Choroid plexus epithelial cell (primary cell): ENCODE results near the gene CLCN5.
A peak's percentile ranks its signal among the peaks of the same experiment; 100 is the strongest.

ENCODE experiments used
- DNase-seq: peaks from one replicate; pipeline ENCODE4 v3.0.0-alpha.2; 2010; ENCODE audit warnings: low read depth
- H3K4me3 ChIP-seq: 2 replicates; pipeline ENCODE4 v1.5.1; 2011; ENCODE audit warnings: low read depth, mild to moderate bottlenecking, control low read depth, low read length, moderate library complexity
- CTCF ChIP-seq: conservative IDR thresholded peaks from 2 replicates; pipeline ENCODE4 v1.5.1; 2011; ENCODE audit warnings: low read depth, mild to moderate bottlenecking, control low read depth, inconsistent platforms, low read length, moderate library complexity

CLCN5 gene

DNA sequence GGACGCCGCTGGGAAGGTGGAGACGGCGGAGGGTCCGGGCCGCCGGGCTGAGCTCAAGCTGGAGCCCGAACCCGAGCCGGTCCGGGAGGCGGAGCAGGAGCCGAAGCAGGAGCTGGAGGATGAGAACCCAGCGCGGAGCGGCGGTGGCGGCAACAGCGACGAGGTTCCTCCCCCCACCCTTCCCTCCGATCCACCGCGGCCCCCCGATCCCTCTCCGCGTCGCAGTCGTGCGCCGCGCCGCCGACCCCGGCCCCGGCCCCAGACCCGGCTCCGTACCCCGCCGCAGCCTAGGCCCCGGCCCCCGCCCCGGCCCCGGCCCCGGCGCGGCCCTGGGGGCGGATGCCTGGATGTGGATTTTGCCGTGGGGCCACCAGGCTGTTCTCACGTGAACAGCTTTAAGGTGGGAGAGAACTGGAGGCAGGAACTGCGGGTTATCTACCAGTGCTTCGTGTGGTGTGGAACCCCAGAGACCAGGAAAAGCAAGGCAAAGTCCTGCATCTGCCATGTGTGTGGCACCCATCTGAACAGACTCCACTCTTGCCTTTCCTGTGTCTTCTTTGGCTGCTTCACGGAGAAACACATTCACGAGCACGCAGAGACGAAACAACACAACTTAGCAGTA, 42.6 kb upstream of the CLCN5 start:
- DNase-seq = peak; percentile 7
- peak overlapping the region; percentile 65 for H3K4me3 ChIP-seq
- TF ChIP-seq CTCF = no peak

GRCh38 chrX:49880668-49881067, 41.7 kb upstream of the CLCN5 start:
- DNase-seq = no peak
- no peak overlapping the region for H3K4me3 ChIP-seq
- no peak for TF ChIP-seq CTCF

- peak; percentile 87 for TF ChIP-seq CTCF
- H3K4me3 ChIP-seq = no peak overlapping the region
- DNase-seq = peak; percentile 60
These were observed 38.0 kb upstream of the CLCN5 start for GRCh38 chrX:49884290-49884862.

DNA sequence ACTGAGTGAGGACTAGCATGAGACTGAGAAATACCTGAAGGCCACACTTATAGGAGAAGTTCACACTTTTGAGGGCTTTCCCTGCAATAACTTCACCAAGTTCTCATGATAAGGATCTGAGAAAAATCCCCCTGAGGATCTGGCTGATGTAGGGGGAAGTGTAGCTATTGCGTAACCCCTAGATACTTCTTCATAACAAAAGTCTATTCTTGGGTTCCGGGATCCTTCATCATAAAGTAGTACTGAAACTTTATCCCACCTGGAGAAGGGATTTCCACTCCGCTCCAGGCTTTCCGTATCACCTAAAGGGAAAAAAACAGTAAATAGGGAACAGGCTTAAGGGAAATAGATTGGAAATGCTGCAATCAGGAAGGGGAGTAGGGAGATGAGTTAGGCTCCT, 29.9 kb upstream of the CLCN5 start:
- no peak for DNase-seq
- no peak overlapping the region for H3K4me3 ChIP-seq
- no peak for TF ChIP-seq CTCF

- no peak overlapping the region for H3K4me3 ChIP-seq
These were observed 25.4 kb upstream of the CLCN5 start for GRCh38 chrX:49896951-49897350.

DNA sequence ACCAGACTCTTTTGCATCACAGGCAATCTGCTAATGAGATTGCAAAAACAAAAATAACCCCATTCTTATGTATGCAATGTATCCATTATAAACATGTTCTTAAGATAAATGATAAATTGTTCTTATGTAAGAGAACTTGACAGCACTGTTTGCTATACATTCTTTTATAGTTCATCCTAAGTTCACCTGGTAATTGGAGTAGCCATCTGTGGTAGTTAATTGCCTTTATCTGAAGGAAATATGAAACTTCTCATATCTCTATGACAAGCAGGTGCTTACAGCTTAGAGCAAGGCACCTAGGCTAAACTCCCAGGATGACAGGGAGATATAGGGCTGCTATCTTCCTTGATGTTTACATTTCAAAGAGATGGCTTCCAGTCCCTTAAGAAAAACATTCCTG, 21.3 kb upstream of the CLCN5 start:
- no peak for TF ChIP-seq CTCF
- H3K4me3 ChIP-seq = no peak overlapping the region
- no peak for DNase-seq

More at GRCh38 chrX:49896951-49897350, 25.4 kb upstream of the CLCN5 start:
- TF ChIP-seq CTCF = no peak
- no peak for DNase-seq

- no peak overlapping the region for H3K4me3 ChIP-seq
- no peak for TF ChIP-seq CTCF
- no peak for DNase-seq
These were observed 12.1 kb upstream of the CLCN5 start for GRCh38 chrX:49910344-49910743.
